Left ventricle myocardium inferior (tissue), 1 donor: ENCODE data around the gene ZNF326. TPM values are rescaled to one million over a fixed set of nuclear protein-coding genes. Genes with fewer than 3 reads are reported as not detected.

ENCODE experiments used
- DNase-seq: peaks from one replicate; pipeline ENCODE4 v3.0.0-alpha.2; 2020
- H3K27ac ChIP-seq: fragments of 200-600 bp; replicated peaks from 2 replicates; pipeline ENCODE4 v1.8.0; 2021
- H3K27me3 ChIP-seq: fragments of 200-600 bp; 2 replicates; pipeline ENCODE4 v1.8.0; 2021; ENCODE audit warnings: low read depth
- H3K36me3 ChIP-seq: fragments of 200-600 bp; 2 replicates; pipeline ENCODE4 v1.8.0; 2021
- H3K4me1 ChIP-seq: fragments of 200-600 bp; 2 replicates; pipeline ENCODE4 v1.8.0; 2021
- H3K4me3 ChIP-seq: fragments of 200-600 bp; 2 replicates; pipeline ENCODE4 v1.8.0; 2021; ENCODE audit warnings: mild to moderate bottlenecking, moderate library complexity
- H3K9me3 ChIP-seq: fragments of 200-600 bp; replicated peaks from 2 replicates; pipeline ENCODE4 v1.8.0; 2021
- intact Hi-C: fragments of 100-400 bp; cut with micrococcal nuclease; formaldehyde crosslinking; loops from one replicate; pipeline ENCODE4 v1.11.0; 2022
- total RNA-seq: library from RNA; stranded (reverse); fragmentation: NEBNext Ultra II Directional; extraction: Animal tissue kit (Norgen Biotek cat#: 25700); gene quantifications from one replicate; pipeline ENCODE4 v1.2.1, GENCODE V29; 2021
- TF ChIP-seq, protein P1 (sequence below): fragments of 200-600 bp; IDR thresholded peaks from 2 replicates; pipeline ENCODE4 v1.8.0; 2021; ENCODE audit warnings: antibody characterized with exemption, mild to moderate bottlenecking, borderline replicate concordance
- donor health status: DM: no; HTN: yes; CAD: no; lungs with severe emphysema.

ZNF326 gene
- total RNA-seq, 1 donor from 2014 or later: 18.1 TPM

DNA sequence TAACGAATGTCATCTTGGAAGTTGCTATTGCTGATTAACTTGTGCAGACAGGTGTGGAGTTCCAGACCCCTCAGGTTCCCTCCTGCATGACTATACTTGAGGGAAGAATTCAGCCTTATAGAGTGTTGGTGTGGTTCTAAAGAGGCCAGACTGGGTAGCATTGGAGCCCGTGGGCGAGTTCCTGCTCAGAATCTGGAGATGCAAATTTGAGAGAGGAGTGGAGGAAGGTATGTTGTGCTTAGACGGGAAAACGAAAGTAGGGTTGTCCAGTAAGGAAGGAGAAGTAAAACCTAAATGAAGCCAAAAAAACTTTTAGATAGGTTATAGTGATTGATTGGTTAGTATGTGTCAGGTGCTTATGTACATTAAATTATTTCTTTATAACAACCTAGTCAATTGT is 79.2 kb downstream of the ZNF326 start:
- peaks cover 8% of the 10 kb centered on the region for H3K27me3 ChIP-seq
- TF ChIP-seq, protein P1, sequence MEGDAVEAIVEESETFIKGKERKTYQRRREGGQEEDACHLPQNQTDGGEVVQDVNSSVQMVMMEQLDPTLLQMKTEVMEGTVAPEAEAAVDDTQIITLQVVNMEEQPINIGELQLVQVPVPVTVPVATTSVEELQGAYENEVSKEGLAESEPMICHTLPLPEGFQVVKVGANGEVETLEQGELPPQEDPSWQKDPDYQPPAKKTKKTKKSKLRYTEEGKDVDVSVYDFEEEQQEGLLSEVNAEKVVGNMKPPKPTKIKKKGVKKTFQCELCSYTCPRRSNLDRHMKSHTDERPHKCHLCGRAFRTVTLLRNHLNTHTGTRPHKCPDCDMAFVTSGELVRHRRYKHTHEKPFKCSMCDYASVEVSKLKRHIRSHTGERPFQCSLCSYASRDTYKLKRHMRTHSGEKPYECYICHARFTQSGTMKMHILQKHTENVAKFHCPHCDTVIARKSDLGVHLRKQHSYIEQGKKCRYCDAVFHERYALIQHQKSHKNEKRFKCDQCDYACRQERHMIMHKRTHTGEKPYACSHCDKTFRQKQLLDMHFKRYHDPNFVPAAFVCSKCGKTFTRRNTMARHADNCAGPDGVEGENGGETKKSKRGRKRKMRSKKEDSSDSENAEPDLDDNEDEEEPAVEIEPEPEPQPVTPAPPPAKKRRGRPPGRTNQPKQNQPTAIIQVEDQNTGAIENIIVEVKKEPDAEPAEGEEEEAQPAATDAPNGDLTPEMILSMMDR: no peak
- no peaks in the 10 kb centered on the region for H3K4me1 ChIP-seq
- H3K36me3 ChIP-seq: no peaks in the 10 kb centered on the region
- H3K4me3 ChIP-seq: no peak overlapping the region
- intact Hi-C loops: no loop called here
- H3K9me3 ChIP-seq: peaks cover 9% of the 10 kb centered on the region
- no peak for DNase-seq
- H3K27ac ChIP-seq: no peak overlapping the region

DNA sequence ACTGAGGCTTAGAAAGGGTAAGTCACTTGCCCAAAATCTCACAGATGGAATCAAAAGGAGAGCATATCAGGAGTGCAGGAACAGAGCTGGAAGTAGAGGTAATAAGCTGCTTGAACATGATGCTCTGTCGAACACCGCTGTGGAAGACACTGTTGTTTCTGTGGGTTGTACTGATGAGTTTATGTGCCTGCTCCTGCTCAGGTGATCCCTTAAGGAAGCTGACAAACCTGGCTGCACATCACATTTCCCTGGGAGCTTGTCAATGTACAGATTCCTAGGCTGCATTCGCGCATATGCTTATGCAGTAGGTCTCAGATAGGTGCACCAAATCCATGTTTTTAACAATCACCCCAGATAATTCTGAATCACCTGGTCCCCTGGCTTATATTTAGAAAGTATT is 79.7 kb downstream of the ZNF326 start:
- TF ChIP-seq, protein P1: no peak
- H3K9me3 ChIP-seq: peaks cover 9% of the 10 kb centered on the region
- no peak overlapping the region for H3K27ac ChIP-seq
- intact Hi-C loops: no loop called here
- peaks cover 8% of the 10 kb centered on the region for H3K27me3 ChIP-seq
- H3K36me3 ChIP-seq: no peaks in the 10 kb centered on the region
- H3K4me1 ChIP-seq: no peaks in the 10 kb centered on the region
- no peak overlapping the region for H3K4me3 ChIP-seq
- DNase-seq: no peak

DNA sequence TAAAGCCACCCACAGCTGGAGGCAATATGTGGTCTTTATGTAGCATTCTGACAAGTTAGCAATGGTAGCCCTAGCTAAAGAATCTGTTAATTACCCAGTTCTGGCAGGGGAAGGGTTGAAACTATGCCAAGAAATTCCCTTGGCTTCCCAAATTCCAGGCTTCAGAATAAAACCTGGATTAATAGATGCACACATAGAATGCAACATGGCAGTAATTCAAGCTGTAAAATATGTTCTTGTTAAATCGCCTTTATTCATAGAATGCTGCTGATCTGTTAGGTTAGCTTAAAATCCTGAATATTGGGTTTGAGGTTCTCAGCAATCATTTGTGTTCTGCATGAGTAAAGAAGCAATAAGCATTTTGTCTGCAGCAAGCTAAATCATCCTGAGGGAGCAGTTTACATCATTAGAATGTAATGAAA is 80.1 kb downstream of the ZNF326 start:
- intact Hi-C loops: no loop called here
- H3K27me3 ChIP-seq: peaks cover 8% of the 10 kb centered on the region
- H3K27ac ChIP-seq: no peak overlapping the region
- no peak overlapping the region for H3K4me3 ChIP-seq
- peaks cover 9% of the 10 kb centered on the region for H3K9me3 ChIP-seq
- TF ChIP-seq, protein P1: no peak
- no peak for DNase-seq
- H3K4me1 ChIP-seq: no peaks in the 10 kb centered on the region
- no peaks in the 10 kb centered on the region for H3K36me3 ChIP-seq

DNA sequence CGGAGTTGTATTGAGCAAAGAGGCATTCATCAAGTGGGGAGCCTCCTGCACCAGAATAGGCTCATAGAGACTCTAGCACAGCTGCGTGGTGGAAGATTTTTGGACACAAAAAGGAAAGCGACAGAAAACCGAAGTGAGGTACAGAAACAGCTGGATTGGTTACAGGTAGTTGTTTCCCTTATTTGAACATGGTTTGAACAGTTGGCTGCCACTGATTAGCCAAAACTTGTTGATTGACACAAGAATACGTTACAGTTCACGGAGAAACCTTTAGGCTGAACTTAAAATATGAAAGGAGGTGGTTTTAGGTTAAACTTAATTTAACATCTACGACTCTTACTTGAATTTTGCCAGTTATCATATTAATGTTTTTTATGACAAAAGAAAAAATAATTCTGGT is 89.1 kb downstream of the ZNF326 start:
- no peak overlapping the region for H3K4me3 ChIP-seq
- intact Hi-C loops: no loop called here
- H3K4me1 ChIP-seq: no peaks in the 10 kb centered on the region
- H3K36me3 ChIP-seq: no peaks in the 10 kb centered on the region
- TF ChIP-seq, protein P1: no peak
- peaks cover 40% of the 10 kb centered on the region for H3K27me3 ChIP-seq
- DNase-seq: no peak
- H3K27ac ChIP-seq: no peak overlapping the region
- no peaks in the 10 kb centered on the region for H3K9me3 ChIP-seq

Other genes with a start within 250 kb of the ZNF326 start
- gene LRRC8D, start 174.1 kb upstream of the ZNF326 start, total RNA-seq: 6.4 TPM